B cell (primary cell): ENCODE results near the gene LTA4H. TPM values are rescaled to one million over a fixed set of nuclear protein-coding genes. Genes with fewer than 3 reads are reported as not detected.

Experiments
- ATAC-seq: fragments of 200-7000 bp; cut with Tn5 transposase; one replicate; pipeline ENCODE4 v1.10.0; 2021; ENCODE audit warnings: low read depth, mild to moderate bottlenecking, moderate number of reproducible peaks, moderate library complexity
- CTCF ChIA-PET: fragments of 350-600 bp; sonication (Branson Sonifier 250); formaldehyde crosslinking; loops from one replicate; lab custom pipeline; 2021; ENCODE audit warnings: antibody characterized with exemption, inconsistent platforms; lab: Charles Lee
- POLR2A ChIA-PET: fragments of 350-600 bp; sonication (Branson Sonifier 250); formaldehyde crosslinking; loops from one replicate; lab custom pipeline; 2021; ENCODE audit warnings: antibody characterized with exemption; lab: Charles Lee
- DNase-seq: peaks from one replicate; pipeline ENCODE4 v3.0.0; 2013
- H2AFZ ChIP-seq: 2 replicates; pipeline ENCODE4 v1.6.1; 2012; ENCODE audit warnings: mild to moderate bottlenecking, low read depth, low read length; ENCODE audit not compliant: insufficient read depth, poor library complexity, severe bottlenecking
- H3K27ac ChIP-seq, 2 donors: 1 replicate in 1 of 2; 2 replicates in 1 of 2; pipeline ENCODE4 v1.5.1; 2012 to 2013; ENCODE audit warnings: low read length in 2 of 2, mild to moderate bottlenecking in 2 of 2, moderate library complexity in 1 of 2
- H3K27me3 ChIP-seq, 4 experiments: fragments of 200-600 bp in 1 of 4; sonication (generic) in 1 of 4; replicated peaks in 1 of 4; 1 replicate in 2 of 4; 2 replicates in 2 of 4; pipeline versions ENCODE4 v1.6.1 to v1.7.0; 2013 to 2016; ENCODE audit warnings: low read length in 3 of 4, mild to moderate bottlenecking in 2 of 4, mixed read lengths in 1 of 4, moderate library complexity in 1 of 4; ENCODE audit not compliant: insufficient read depth in 4 of 4, control insufficient read depth in 3 of 4; ENCODE audit errors: control extremely low read depth in 1 of 4
- H3K36me3 ChIP-seq, 2 experiments: replicated peaks in 1 of 2; 1 replicate in 1 of 2; 2 replicates in 1 of 2; pipeline versions ENCODE4 v1.6.1 to v1.7.1; 2013; ENCODE audit warnings: low read length in 1 of 2; ENCODE audit not compliant: insufficient read depth in 2 of 2, control insufficient read depth in 1 of 2; ENCODE audit errors: control extremely low read depth in 1 of 2, extremely low read depth in 1 of 2
- H3K4me1 ChIP-seq, 2 donors: fragments of 200-600 bp in 1 of 2; sonication (generic) in 1 of 2; 1 replicate in 1 of 2; 2 replicates in 1 of 2; pipeline versions ENCODE4 v1.5.1 to v1.6.1; 2013 to 2017; ENCODE audit warnings: low read length in 2 of 2; ENCODE audit not compliant: control insufficient read depth in 2 of 2, insufficient read depth in 2 of 2
- H3K4me2 ChIP-seq: replicated peaks from 2 replicates; pipeline ENCODE3; 2012; ENCODE audit warnings: mild to moderate bottlenecking, low read depth, low read length; ENCODE audit not compliant: poor library complexity, severe bottlenecking
- H3K4me3 ChIP-seq, 5 experiments: fragments of 200-600 bp in 1 of 5; sonication (generic) in 1 of 5; 1 replicate in 3 of 5; 2 replicates in 2 of 5; pipeline versions ENCODE4 v1.5.1 to v1.7.0; 2011 to 2016; ENCODE audit warnings: low read length in 4 of 5, mild to moderate bottlenecking in 4 of 5, low read depth in 2 of 5, control low read depth in 1 of 5, moderate library complexity in 1 of 5; ENCODE audit not compliant: insufficient read depth in 1 of 5; ENCODE audit errors: control extremely low read depth in 1 of 5, extremely low read depth in 1 of 5
- H3K79me2 ChIP-seq: fragments of 200-600 bp; sonication (generic); one replicate; pipeline ENCODE4 v1.6.0; 2016; ENCODE audit warnings: low read length; ENCODE audit not compliant: control insufficient read depth, insufficient read depth
- H3K9ac ChIP-seq: fragments of 200-600 bp; sonication (generic); 2 replicates; pipeline ENCODE4 v1.6.1; 2017; ENCODE audit warnings: mild to moderate bottlenecking, low read length, moderate library complexity
- H3K9me3 ChIP-seq, 3 donors: one replicate each; pipeline versions ENCODE4 v1.6.1 to v1.7.1; 2013; ENCODE audit warnings: low read length in 2 of 3; ENCODE audit not compliant: control insufficient read depth in 2 of 3, insufficient read depth in 1 of 3; ENCODE audit errors: control extremely low read depth in 1 of 3
- H4K20me1 ChIP-seq: 2 replicates; pipeline ENCODE4 v1.6.0; 2012; ENCODE audit warnings: mild to moderate bottlenecking, low read length; ENCODE audit not compliant: insufficient read depth, control insufficient read depth, poor library complexity, severe bottlenecking
- H3K27ac Mint-ChIP-seq: one replicate; pipeline ENCODE4 v1.8.0; 2021; ENCODE audit warnings: mixed read lengths
- H3K27me3 Mint-ChIP-seq: one replicate; pipeline ENCODE4 v1.8.0; 2021; ENCODE audit warnings: mixed read lengths
- H3K4me1 Mint-ChIP-seq: one replicate; pipeline ENCODE4 v1.8.0; 2021; ENCODE audit warnings: mixed read lengths
- H3K4me3 Mint-ChIP-seq: one replicate; pipeline ENCODE4 v1.8.0; 2021; ENCODE audit warnings: mixed read lengths
- H3K9me3 Mint-ChIP-seq: one replicate; pipeline ENCODE4 v1.8.0; 2022; ENCODE audit warnings: mixed read lengths; ENCODE audit not compliant: insufficient read depth
- EZH2 ChIP-seq: IDR thresholded peaks from 2 replicates; pipeline ENCODE4 v1.6.1; 2012; ENCODE audit warnings: borderline replicate concordance, low read depth, mild to moderate bottlenecking, moderate library complexity, low read length; ENCODE audit not compliant: insufficient read depth, poor library complexity, severe bottlenecking
- WGBS: methylation state at CpG from one replicate; pipeline ENCODE4 v1.1.5; 2013; ENCODE audit warnings: missing lambda C conversion rate; ENCODE audit not compliant: insufficient coverage; 5-methylcytosine and 5-hydroxymethylcytosine counted together
- intact Hi-C: fragments of 100-400 bp; cut with micrococcal nuclease; formaldehyde crosslinking; loops from one replicate; pipeline ENCODE4 v1.10.0; 2022
- polyA plus RNA-seq: library from polyadenylated mRNA; depleted of rRNA; stranded (reverse); fragments of >200 nt; gene quantifications from 2 replicates; pipeline ENCODE4 v1.2.3, GENCODE V29; 2012
- total RNA-seq, 2 donors: library from RNA; stranded (reverse); fragments of 120-200 nt in 1 of 2; gene quantifications; 1 replicate in 1 of 2; 2 replicates in 1 of 2; pipeline versions ENCODE4 v1.2.3 to v1.2.4, GENCODE V29; 2013 to 2022
- TF ChIP-seq, protein P1 (sequence below): fragments of 200-600 bp; IDR thresholded peaks from one replicate; pipeline ENCODE4 v1.8.0; 2022; ENCODE audit warnings: antibody characterized with exemption, mild to moderate bottlenecking

Gene LTA4H
- total and polyA plus RNA-seq, 2 donors (not counting 1 experiment from before 2014, with no cell fraction given): 153 to 167 TPM

DNA sequence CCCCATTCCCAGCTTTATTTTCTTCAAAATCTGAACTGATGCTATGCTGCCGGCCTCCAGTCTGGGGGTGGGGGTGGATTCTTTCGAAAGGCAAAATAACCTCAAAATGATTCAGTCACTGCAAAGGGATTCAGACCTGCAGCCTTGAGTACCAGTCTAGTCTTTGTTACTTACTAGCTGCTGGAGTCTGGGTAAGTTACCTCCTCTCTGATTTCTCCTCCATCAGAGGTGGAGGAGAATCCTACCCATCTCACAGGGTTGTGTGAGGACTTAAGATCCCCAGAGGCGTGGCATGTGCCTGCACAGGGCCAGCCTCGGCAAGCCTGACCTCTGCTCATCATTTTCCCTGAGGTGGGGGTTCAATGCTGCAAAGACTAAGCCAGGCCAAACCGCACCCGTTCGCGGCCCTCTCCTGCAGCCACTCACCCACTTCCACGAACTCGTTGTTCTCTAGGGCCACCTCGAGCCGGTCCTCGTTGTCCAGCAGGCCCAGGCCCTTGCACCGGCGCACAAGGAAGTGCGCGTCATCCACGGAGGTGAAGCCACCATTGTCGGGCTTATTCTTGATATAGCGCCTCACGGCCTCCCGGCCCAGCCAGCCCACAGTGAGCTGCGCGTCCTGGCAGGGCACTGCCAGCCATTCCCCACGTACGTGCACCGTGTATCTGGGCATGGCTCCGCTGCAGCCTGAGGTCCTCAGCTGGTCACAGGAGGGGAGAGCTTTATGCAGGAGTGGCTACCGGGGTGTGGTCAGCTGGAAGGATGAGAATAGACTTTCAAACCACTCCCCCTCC is 40.0 kb downstream of the LTA4H start:
- peaks cover 0 to 6% of the 10 kb centered on the region in 2 experiments for H3K36me3 ChIP-seq
- H3K27ac ChIP-seq: no peak overlapping the region
- H3K9ac ChIP-seq: no peak overlapping the region
- 99% methylated on average over 24 of the region's 29 CpGs for WGBS
- H3K9me3 Mint-ChIP-seq: no peaks in the 10 kb centered on the region
- no peaks in the 10 kb centered on the region for H3K9me3 ChIP-seq
- no peak overlapping the region for H3K4me3 Mint-ChIP-seq
- peaks cover 0 to 5% of the 10 kb centered on the region in 2 donors for H3K4me1 ChIP-seq
- ChIA-PET CTCF (interaction anchor here (0.6 to 1.4 kb wide), 2 partner anchors 63 to 77 kb away, joined by 3 read pairs; no protein-coding TSS in a partner anchor), POLR2A (no interaction called here)
- H3K27ac Mint-ChIP-seq: no peak overlapping the region
- peak overlapping the region in 1 of 5 experiments; percentile 30 for H3K4me3 ChIP-seq
- H3K4me2 ChIP-seq: no peak overlapping the region
- no peak for TF ChIP-seq EZH2
- TF ChIP-seq, protein P1, sequence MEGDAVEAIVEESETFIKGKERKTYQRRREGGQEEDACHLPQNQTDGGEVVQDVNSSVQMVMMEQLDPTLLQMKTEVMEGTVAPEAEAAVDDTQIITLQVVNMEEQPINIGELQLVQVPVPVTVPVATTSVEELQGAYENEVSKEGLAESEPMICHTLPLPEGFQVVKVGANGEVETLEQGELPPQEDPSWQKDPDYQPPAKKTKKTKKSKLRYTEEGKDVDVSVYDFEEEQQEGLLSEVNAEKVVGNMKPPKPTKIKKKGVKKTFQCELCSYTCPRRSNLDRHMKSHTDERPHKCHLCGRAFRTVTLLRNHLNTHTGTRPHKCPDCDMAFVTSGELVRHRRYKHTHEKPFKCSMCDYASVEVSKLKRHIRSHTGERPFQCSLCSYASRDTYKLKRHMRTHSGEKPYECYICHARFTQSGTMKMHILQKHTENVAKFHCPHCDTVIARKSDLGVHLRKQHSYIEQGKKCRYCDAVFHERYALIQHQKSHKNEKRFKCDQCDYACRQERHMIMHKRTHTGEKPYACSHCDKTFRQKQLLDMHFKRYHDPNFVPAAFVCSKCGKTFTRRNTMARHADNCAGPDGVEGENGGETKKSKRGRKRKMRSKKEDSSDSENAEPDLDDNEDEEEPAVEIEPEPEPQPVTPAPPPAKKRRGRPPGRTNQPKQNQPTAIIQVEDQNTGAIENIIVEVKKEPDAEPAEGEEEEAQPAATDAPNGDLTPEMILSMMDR: no peak
- no peaks in the 10 kb centered on the region for H3K79me2 ChIP-seq
- H3K4me1 Mint-ChIP-seq: peaks cover 8% of the 10 kb centered on the region
- H3K27me3 Mint-ChIP-seq: no peaks in the 10 kb centered on the region
- H2AFZ ChIP-seq: no peak overlapping the region
- H3K27me3 ChIP-seq: no peaks in the 10 kb centered on the region
- intact Hi-C loops: loop anchor here (5.0 kb wide), 1 partner anchor 878 kb away; no protein-coding TSS in a partner anchor
- DNase-seq (no peak), ATAC-seq (no peak)
- H4K20me1 ChIP-seq: no peaks in the 10 kb centered on the region

DNA sequence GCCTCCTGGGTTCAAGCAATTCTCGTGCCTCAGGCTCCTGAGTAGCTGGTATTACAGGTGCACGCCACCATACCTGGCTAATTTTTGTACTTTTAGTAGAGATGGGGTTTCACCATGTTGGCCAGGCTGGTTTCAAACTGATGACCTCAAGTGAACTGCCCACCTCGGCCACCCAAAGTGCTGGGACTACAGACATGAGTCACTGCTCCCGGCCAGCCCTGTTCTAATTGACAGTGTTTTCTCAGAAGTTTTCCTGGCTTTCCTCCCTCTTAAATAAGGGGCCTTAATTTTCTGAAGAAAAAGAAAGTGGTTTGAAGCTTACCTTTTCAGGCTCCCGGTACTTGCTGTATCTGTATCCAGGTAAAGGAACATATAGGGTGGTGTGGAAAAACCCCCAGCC is 40.9 kb downstream of the LTA4H start:
- Mint-ChIP-seq H3K4me3 (no peak overlapping the region), H3K27ac (no peak overlapping the region), H3K27me3 (no peaks in the 10 kb centered on the region), H3K4me1 (peaks cover 6% of the 10 kb centered on the region), H3K9me3 (no peaks in the 10 kb centered on the region)
- ATAC-seq (no peak), DNase-seq (no peak)
- Histone ChIP-seq H3K9me3 (no peaks in the 10 kb centered on the region), H3K9ac (no peak overlapping the region), H3K79me2 (no peaks in the 10 kb centered on the region), H3K4me1 (peaks cover 0 to 5% of the 10 kb centered on the region in 2 donors), H3K4me2 (no peak overlapping the region), H3K27me3 (no peaks in the 10 kb centered on the region), H3K27ac (no peak overlapping the region), H3K4me3 (no peak overlapping the region), H2AFZ (no peak overlapping the region), H3K36me3 (peaks cover 0 to 2% of the 10 kb centered on the region in 2 experiments), H4K20me1 (no peaks in the 10 kb centered on the region)
- intact Hi-C loops: no loop called here
- 86% methylated on average over 3 of the region's 5 CpGs for WGBS
- ChIA-PET POLR2A (no interaction called here), CTCF (interaction anchor here (0.6 to 1.5 kb wide), 2 partner anchors 14 to 64 kb away, joined by 3 read pairs; no protein-coding TSS in a partner anchor)
- no peak for TF ChIP-seq EZH2
- TF ChIP-seq, protein P1: no peak
